Measurements from ENCODE around the gene KLK5. TPM values are rescaled to one million over a fixed set of nuclear protein-coding genes. Genes with fewer than 3 reads are reported as not detected.
A peak's percentile ranks its signal among the peaks of the same experiment; 100 is the strongest.

The KLK5 gene
- total RNA-seq, 1 experiment from 2014 or later: 0.19 TPM

DNA sequence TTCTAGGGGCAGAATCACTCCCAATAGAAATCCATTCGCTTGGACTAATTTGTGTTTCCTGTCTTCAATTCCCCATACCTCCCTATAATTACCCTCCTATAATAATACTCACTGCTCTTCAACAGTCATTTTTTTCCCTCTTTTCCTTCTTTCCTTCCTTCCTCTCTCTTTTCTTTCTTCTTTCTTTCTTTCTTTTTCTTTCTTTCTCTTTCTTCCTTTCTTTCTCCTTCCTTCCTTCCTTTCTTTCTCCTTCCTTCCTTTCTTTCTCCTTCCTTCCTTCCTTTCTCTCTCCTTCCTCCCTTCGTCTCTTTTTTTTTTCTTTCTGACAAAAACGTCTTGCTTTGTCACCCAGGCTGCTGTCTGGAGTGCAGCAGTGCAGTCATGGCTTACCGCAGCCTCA, 8.0 kb downstream of the KLK5 start:
- H3K9me3 Mint-ChIP-seq (ENCODE audit: unreplicated experiment): peaks cover 31% of the 10 kb centered on the region
- H3K27ac Mint-ChIP-seq (ENCODE audit: low read depth, unreplicated experiment): no peak overlapping the region
- no peaks in the 10 kb centered on the region for H3K27me3 Mint-ChIP-seq (ENCODE audit: insufficient read depth, unreplicated experiment)
- ChIA-PET POLR2A (no interaction called here), CTCF (interaction anchor here (0.7 to 0.9 kb wide), 2 partner anchors 559 to 698 kb away, joined by 3 to 4 read pairs; no protein-coding TSS in a partner anchor)
- H3K36me3 Mint-ChIP-seq (ENCODE audit: insufficient read depth, unreplicated experiment): peaks cover 6% of the 10 kb centered on the region
- no peak overlapping the region for H3K4me3 Mint-ChIP-seq (ENCODE audit: unreplicated experiment)
- no peak for DNase-seq (ENCODE audit: unreplicated experiment)
- no TSS peak for BruUV-seq (replicated peaks)
- intact Hi-C loops (cut with micrococcal nuclease): no loop called here
- no peaks in the 10 kb centered on the region for H3K4me1 Mint-ChIP-seq (ENCODE audit: insufficient read depth, unreplicated experiment)
- TF ChIP-seq, protein P1, sequence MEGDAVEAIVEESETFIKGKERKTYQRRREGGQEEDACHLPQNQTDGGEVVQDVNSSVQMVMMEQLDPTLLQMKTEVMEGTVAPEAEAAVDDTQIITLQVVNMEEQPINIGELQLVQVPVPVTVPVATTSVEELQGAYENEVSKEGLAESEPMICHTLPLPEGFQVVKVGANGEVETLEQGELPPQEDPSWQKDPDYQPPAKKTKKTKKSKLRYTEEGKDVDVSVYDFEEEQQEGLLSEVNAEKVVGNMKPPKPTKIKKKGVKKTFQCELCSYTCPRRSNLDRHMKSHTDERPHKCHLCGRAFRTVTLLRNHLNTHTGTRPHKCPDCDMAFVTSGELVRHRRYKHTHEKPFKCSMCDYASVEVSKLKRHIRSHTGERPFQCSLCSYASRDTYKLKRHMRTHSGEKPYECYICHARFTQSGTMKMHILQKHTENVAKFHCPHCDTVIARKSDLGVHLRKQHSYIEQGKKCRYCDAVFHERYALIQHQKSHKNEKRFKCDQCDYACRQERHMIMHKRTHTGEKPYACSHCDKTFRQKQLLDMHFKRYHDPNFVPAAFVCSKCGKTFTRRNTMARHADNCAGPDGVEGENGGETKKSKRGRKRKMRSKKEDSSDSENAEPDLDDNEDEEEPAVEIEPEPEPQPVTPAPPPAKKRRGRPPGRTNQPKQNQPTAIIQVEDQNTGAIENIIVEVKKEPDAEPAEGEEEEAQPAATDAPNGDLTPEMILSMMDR (IDR thresholded peaks at IDR 0.05; ENCODE audit: unreplicated experiment): no peak

DNA sequence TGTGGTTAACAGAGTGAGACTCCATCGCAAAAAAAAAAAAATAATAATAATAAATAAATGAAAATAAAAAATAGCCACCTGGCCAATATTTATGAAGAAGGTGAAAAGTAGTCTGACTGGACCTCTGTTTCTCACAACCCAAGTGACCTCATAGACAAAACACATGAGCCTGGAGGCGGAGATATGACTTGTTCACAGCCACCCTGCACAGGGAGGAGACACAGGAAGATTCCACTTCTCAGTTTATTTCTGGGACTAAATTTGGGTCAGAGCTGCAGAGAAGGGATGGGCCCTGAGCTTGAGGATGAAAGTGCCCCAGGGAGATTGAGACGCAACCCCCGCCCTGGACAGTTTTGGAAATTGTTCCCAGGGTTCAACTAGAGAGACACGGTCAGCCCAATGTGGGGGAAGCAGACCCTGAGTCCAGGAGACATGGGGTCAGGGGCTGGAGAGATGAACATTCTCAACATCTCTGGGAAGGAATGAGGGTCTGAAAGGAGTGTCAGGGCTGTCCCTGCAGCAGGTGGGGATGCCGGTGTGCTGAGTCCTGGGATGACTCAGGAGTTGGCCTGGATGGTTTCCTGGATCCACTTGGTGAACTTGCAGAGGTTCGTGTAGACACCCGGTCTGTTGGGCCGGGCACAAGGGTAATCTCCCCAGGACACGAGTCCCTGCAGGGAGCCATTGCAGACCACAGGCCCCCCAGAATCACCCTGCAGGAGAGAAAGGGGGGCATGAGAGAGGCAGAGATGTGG, 9.6 kb downstream of the KLK5 start:
- DNase-seq (ENCODE audit: unreplicated experiment): no peak
- no peak overlapping the region for H3K4me3 Mint-ChIP-seq (ENCODE audit: unreplicated experiment)
- CTCF ChIA-PET: interaction anchor here (0.5 kb wide), 1 partner anchor 19 kb away, joined by 4 read pairs; no protein-coding TSS in a partner anchor
- no peaks in the 10 kb centered on the region for H3K36me3 Mint-ChIP-seq (ENCODE audit: insufficient read depth, unreplicated experiment)
- no peaks in the 10 kb centered on the region for H3K27me3 Mint-ChIP-seq (ENCODE audit: insufficient read depth, unreplicated experiment)
- peaks cover 24% of the 10 kb centered on the region for H3K9me3 Mint-ChIP-seq (ENCODE audit: unreplicated experiment)
- H3K4me1 Mint-ChIP-seq (ENCODE audit: insufficient read depth, unreplicated experiment): no peaks in the 10 kb centered on the region
- no peak overlapping the region for H3K27ac Mint-ChIP-seq (ENCODE audit: low read depth, unreplicated experiment)
- intact Hi-C loops (cut with micrococcal nuclease): no loop called here
- POLR2A ChIA-PET: no interaction called here
- TF ChIP-seq, protein P1 (IDR thresholded peaks at IDR 0.05; ENCODE audit: unreplicated experiment): no peak
- BruUV-seq (replicated peaks): no TSS peak

DNA sequence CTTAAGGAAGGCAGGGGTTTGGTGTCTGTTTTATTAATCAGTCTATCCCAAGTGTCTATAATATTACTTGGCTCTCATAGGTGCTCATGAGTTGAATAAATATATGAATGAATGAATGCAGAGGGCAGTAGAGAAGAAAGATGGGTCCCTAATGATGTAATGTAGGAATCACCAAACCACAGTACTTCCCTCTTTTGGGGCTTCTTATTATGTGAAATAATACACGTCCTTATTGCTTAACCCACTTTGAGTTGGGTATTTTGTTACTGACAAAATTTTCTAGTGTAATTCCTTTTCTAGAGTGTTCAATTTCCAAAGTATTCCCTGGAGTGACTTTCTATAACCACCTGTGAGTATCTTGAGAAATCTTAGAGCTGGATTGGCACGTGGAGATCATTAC, 13.2 kb downstream of the KLK5 start:
- TF ChIP-seq, protein P1 (IDR thresholded peaks at IDR 0.05; ENCODE audit: unreplicated experiment): no peak
- H3K4me3 Mint-ChIP-seq (ENCODE audit: unreplicated experiment): no peak overlapping the region
- no peaks in the 10 kb centered on the region for H3K27me3 Mint-ChIP-seq (ENCODE audit: insufficient read depth, unreplicated experiment)
- ChIA-PET CTCF (interaction anchor here (0.6 to 1.5 kb wide), 3 partner anchors 18 to 157 kb away, joined by 3 to 5 read pairs (median 3); no protein-coding TSS in a partner anchor), POLR2A (no interaction called here)
- H3K36me3 Mint-ChIP-seq (ENCODE audit: insufficient read depth, unreplicated experiment): no peaks in the 10 kb centered on the region
- intact Hi-C loops (cut with micrococcal nuclease): no loop called here
- BruUV-seq (replicated peaks): no TSS peak
- no peak overlapping the region for H3K27ac Mint-ChIP-seq (ENCODE audit: low read depth, unreplicated experiment)
- no peaks in the 10 kb centered on the region for H3K4me1 Mint-ChIP-seq (ENCODE audit: insufficient read depth, unreplicated experiment)
- H3K9me3 Mint-ChIP-seq (ENCODE audit: unreplicated experiment): peaks cover 17% of the 10 kb centered on the region
- no peak for DNase-seq (ENCODE audit: unreplicated experiment)

DNA sequence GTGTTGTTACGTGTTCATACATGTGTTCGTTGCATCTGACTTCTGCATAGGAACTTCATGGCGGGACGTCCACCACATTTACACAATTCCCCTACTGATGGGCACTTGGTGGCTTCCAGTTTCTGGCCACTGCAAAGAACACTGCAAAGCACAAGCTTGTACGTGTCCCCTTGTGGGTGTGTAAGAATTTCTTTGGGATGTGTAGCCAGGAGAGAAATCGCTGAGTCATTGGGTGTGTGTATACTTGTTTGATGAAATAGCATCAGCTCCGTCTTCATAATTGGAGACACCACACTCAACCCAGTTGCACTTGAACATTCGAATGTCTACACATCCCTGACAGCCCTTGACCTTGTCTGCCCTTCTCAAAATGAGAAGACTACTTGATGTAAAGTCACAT, 19.2 kb downstream of the KLK5 start:
- no peak overlapping the region for H3K4me3 Mint-ChIP-seq (ENCODE audit: unreplicated experiment)
- no TSS peak for BruUV-seq (replicated peaks)
- no peaks in the 10 kb centered on the region for H3K36me3 Mint-ChIP-seq (ENCODE audit: insufficient read depth, unreplicated experiment)
- intact Hi-C loops (cut with micrococcal nuclease): loop anchor here (5.0 kb wide), 1 partner anchor 724 kb away; no protein-coding TSS in a partner anchor
- peak; percentile 60 for DNase-seq (ENCODE audit: unreplicated experiment)
- H3K27ac Mint-ChIP-seq (ENCODE audit: low read depth, unreplicated experiment): peak overlapping the region; percentile 54
- peaks cover 16% of the 10 kb centered on the region for H3K27me3 Mint-ChIP-seq (ENCODE audit: insufficient read depth, unreplicated experiment)
- H3K4me1 Mint-ChIP-seq (ENCODE audit: insufficient read depth, unreplicated experiment): peaks cover 28% of the 10 kb centered on the region
- ChIA-PET POLR2A (interaction anchor here (0.6 to 1.3 kb wide), 3 partner anchors 9 to 132 kb away, joined by 3 to 5 read pairs (median 5); no protein-coding TSS in a partner anchor), CTCF (interaction anchor here (0.6 to 1.8 kb wide), 6 partner anchors 11 to 584 kb away, joined by 3 to 5 read pairs (median 4); no protein-coding TSS in a partner anchor)
- TF ChIP-seq, protein P1 (IDR thresholded peaks at IDR 0.05; ENCODE audit: unreplicated experiment): no peak
- peaks cover 8% of the 10 kb centered on the region for H3K9me3 Mint-ChIP-seq (ENCODE audit: unreplicated experiment)
